A673 (cell line): ENCODE results near the gene TTN. TPM values are rescaled to one million over a fixed set of nuclear protein-coding genes. Genes with fewer than 3 reads are reported as not detected.
"Not testable (repeated sequence)": the region's sequence is repeated elsewhere in the genome, so short reads cannot be mapped to it uniquely, and the experiment has no call there.

Experiments
- BruUV-seq: library from RNA; stranded (reverse); fragments of 400-500 nt; replicated peaks from 2 replicates; lab custom pipeline; 2021; lab: Mats Ljungman, UMichigan
- CTCF ChIA-PET: fragments of 300-600 bp; sonication (Branson Sonifier 250); formaldehyde crosslinking; loops from one replicate; lab custom pipeline; 2022; ENCODE audit warnings: antibody characterized with exemption; lab: Charles Lee
- POLR2A ChIA-PET: fragments of 300-600 bp; sonication (Branson Sonifier 250); formaldehyde crosslinking; loops from one replicate; lab custom pipeline; 2022; ENCODE audit warnings: antibody characterized with exemption; ENCODE audit not compliant: low non-redundant PET; lab: Charles Lee
- DNase-seq: peaks from one replicate; pipeline ENCODE4 v3.0.0-alpha.2; 2015; ENCODE audit warnings: low spot score
- H3K27ac ChIP-seq: fragments of 200-600 bp; sonication (generic); 2 replicates; pipeline ENCODE4 v1.5.1; 2016; ENCODE audit warnings: mixed run types, low read depth, mild to moderate bottlenecking, mixed read lengths, antibody characterized with exemption, low read length; ENCODE audit not compliant: poor library complexity, severe bottlenecking
- H3K27me3 ChIP-seq: fragments of 200-600 bp; sonication (generic); replicated peaks from 2 replicates; pipeline ENCODE4 v1.6.1; 2017; ENCODE audit warnings: mixed run types, low read depth, mild to moderate bottlenecking, mixed read lengths, antibody characterized with exemption, low read length; ENCODE audit not compliant: insufficient read depth, poor library complexity
- H3K36me3 ChIP-seq: fragments of 200-600 bp; sonication (generic); 2 replicates; pipeline ENCODE4 v1.6.1; 2016; ENCODE audit warnings: mixed run types, mild to moderate bottlenecking, mixed read lengths, antibody characterized with exemption, low read length; ENCODE audit not compliant: insufficient read depth, poor library complexity, severe bottlenecking
- H3K4me1 ChIP-seq: fragments of 200-600 bp; sonication (generic); 2 replicates; pipeline ENCODE4 v1.6.1; 2017; ENCODE audit warnings: mixed run types, mild to moderate bottlenecking, mixed read lengths, antibody characterized with exemption, low read length; ENCODE audit not compliant: insufficient read depth, poor library complexity, severe bottlenecking
- H3K4me3 ChIP-seq: fragments of 200-600 bp; sonication (generic); 2 replicates; pipeline ENCODE4 v1.5.1; 2016; ENCODE audit warnings: low read depth, mixed run types, mild to moderate bottlenecking, mixed read lengths, low read length; ENCODE audit not compliant: poor library complexity, severe bottlenecking
- H3K9me3 ChIP-seq: fragments of 200-600 bp; sonication (generic); 2 replicates; pipeline ENCODE4 v1.6.1; 2016; ENCODE audit warnings: mixed run types, low read depth, mild to moderate bottlenecking, mixed read lengths, antibody characterized with exemption, low read length; ENCODE audit not compliant: poor library complexity, severe bottlenecking
- CTCF ChIP-seq: fragments of 300-800, 200-600 bp; sonication (generic); conservative IDR thresholded peaks from 2 replicates; pipeline ENCODE4 v1.5.1; 2017; ENCODE audit warnings: low read depth, mild to moderate bottlenecking, antibody characterized with exemption, low read length, moderate library complexity, mixed read lengths
- EZH2 ChIP-seq: fragments of 200-600 bp; sonication (generic); IDR thresholded peaks from 2 replicates; pipeline ENCODE4 v1.6.1; 2017; ENCODE audit warnings: borderline replicate concordance, low read depth, mild to moderate bottlenecking, mixed read lengths, antibody characterized with exemption, low read length; ENCODE audit not compliant: poor library complexity, severe bottlenecking
- intact Hi-C: fragments of 100-400 bp; cut with micrococcal nuclease; formaldehyde crosslinking; loops from one replicate; pipeline ENCODE4 v1.10.0; 2022; ENCODE audit not compliant: unreplicated experiment
- total RNA-seq: library from RNA; stranded (reverse); gene quantifications from 2 replicates; pipeline ENCODE4 v1.2.3, GENCODE V29; 2021

The TTN gene
- total RNA-seq, 1 experiment from 2014 or later, result under 0.01 TPM

- POLR2A ChIA-PET, result no interaction called here
- H3K4me3 ChIP-seq, result no peak overlapping the region
- no peaks in the 10 kb centered on the region for H3K36me3 ChIP-seq
- H3K9me3 ChIP-seq, result no peaks in the 10 kb centered on the region
- intact Hi-C loops, result no loop called here
- no peaks in the 10 kb centered on the region for H3K4me1 ChIP-seq
- DNase-seq, result no peak
- CTCF ChIA-PET, result no interaction called here
- TF ChIP-seq CTCF, result peak; percentile 39
- TF ChIP-seq EZH2, result no peak
- H3K27me3 ChIP-seq, result peaks cover 32% of the 10 kb centered on the region
- no TSS peak for BruUV-seq
- H3K27ac ChIP-seq, result no peak overlapping the region
These were observed 133.1 kb downstream of the TTN start for GRCh38 chr2:178674122-178674521.

- Histone ChIP-seq H3K36me3 (no peaks in the 10 kb centered on the region), H3K27ac (no peak overlapping the region), H3K4me3 (no peak overlapping the region), H3K27me3 (peaks cover 40% of the 10 kb centered on the region), H3K4me1 (no peaks in the 10 kb centered on the region), H3K9me3 (no peaks in the 10 kb centered on the region)
- ChIA-PET CTCF (no interaction called here), POLR2A (no interaction called here)
- no peak for DNase-seq
- intact Hi-C loops, result no loop called here
- TF ChIP-seq EZH2, result no peak
- TF ChIP-seq CTCF, result no peak
- BruUV-seq, result no TSS peak
These were observed 140.8 kb downstream of the TTN start for GRCh38 chr2:178666458-178666857.

GRCh38 chr2:178658480-178658879 is 148.7 kb downstream of the TTN start:
- H3K27me3 ChIP-seq, H3K4me3 ChIP-seq, BruUV-seq, H3K4me1 ChIP-seq, CTCF ChIA-PET, H3K27ac ChIP-seq, DNase-seq, H3K9me3 ChIP-seq, POLR2A ChIA-PET, intact Hi-C loops, H3K36me3 ChIP-seq: not testable (repeated sequence)

- H3K4me3 ChIP-seq, result no peak overlapping the region
- peaks cover 10% of the 10 kb centered on the region for H3K27me3 ChIP-seq
- no peaks in the 10 kb centered on the region for H3K9me3 ChIP-seq
- ChIA-PET POLR2A (no interaction called here), CTCF (no interaction called here)
- DNase-seq, result no peak
- BruUV-seq, result no TSS peak
- H3K36me3 ChIP-seq, result no peaks in the 10 kb centered on the region
- intact Hi-C loops, result no loop called here
- TF ChIP-seq CTCF, result no peak
- TF ChIP-seq EZH2, result no peak
- no peak overlapping the region for H3K27ac ChIP-seq
- no peaks in the 10 kb centered on the region for H3K4me1 ChIP-seq
These were observed 156.7 kb downstream of the TTN start for GRCh38 chr2:178650554-178650953.
